GM18526 (cell line): ENCODE data around the gene SDR42E1.

Experiments
- POLR2A ChIP-seq: IDR thresholded peaks from 3 replicates; pipeline ENCODE4 v1.6.1; 2011; ENCODE audit not compliant: insufficient read length; ENCODE audit errors: extremely low read depth

The SDR42E1 gene

GRCh38 chr16:82044585-82044911 lies 33.3 kb upstream of the SDR42E1 start:
- TF ChIP-seq POLR2A = no peak

- no peak for TF ChIP-seq POLR2A
Observed at GRCh38 chr16:82043680-82044584, 32.7 kb upstream of the SDR42E1 start.

- TF ChIP-seq POLR2A = no peak
Observed at GRCh38 chr16:82042846-82043245, 31.6 kb upstream of the SDR42E1 start.

- no peak for TF ChIP-seq POLR2A
Observed at GRCh38 chr16:82042144-82042543, 30.9 kb upstream of the SDR42E1 start.

- no peak for TF ChIP-seq POLR2A
Observed at GRCh38 chr16:82041542-82041941, 30.3 kb upstream of the SDR42E1 start.

- TF ChIP-seq POLR2A = no peak
Observed at GRCh38 chr16:82040296-82040695, 29.0 kb upstream of the SDR42E1 start.

GRCh38 chr16:82037666-82038065 lies 26.4 kb upstream of the SDR42E1 start:
- no peak for TF ChIP-seq POLR2A

- no peak for TF ChIP-seq POLR2A
Observed at GRCh38 chr16:82037251-82037650, 26.0 kb upstream of the SDR42E1 start.

- TF ChIP-seq POLR2A = no peak
Observed at GRCh38 chr16:82034981-82035612, 23.8 kb upstream of the SDR42E1 start, which contains the start of gene HSD17B2. TSS of gene HSD17B2 (plus strand) at chr16:82035253. CDS start at chr16:82035425, 172 bp downstream.

GRCh38 chr16:82033683-82034300 lies 22.5 kb upstream of the SDR42E1 start:
- TF ChIP-seq POLR2A = no peak

- no peak for TF ChIP-seq POLR2A
Observed at GRCh38 chr16:82033006-82033405, 21.7 kb upstream of the SDR42E1 start.

GRCh38 chr16:82031116-82032084 lies 20.1 kb upstream of the SDR42E1 start:
- TF ChIP-seq POLR2A = no peak

GRCh38 chr16:82027629-82028064 lies 16.4 kb upstream of the SDR42E1 start:
- TF ChIP-seq POLR2A = no peak

GRCh38 chr16:82024883-82025282 lies 13.6 kb upstream of the SDR42E1 start:
- TF ChIP-seq POLR2A = no peak

- TF ChIP-seq POLR2A = no peak
Observed at GRCh38 chr16:82024316-82024715, 13.0 kb upstream of the SDR42E1 start.

GRCh38 chr16:82023206-82023605 lies 11.9 kb upstream of the SDR42E1 start:
- TF ChIP-seq POLR2A = no peak
